IMR-90 (cell line): ENCODE results near the gene KIRREL2.

Experiments
- BHLHE40 ChIP-seq: fragments of 150-350 bp; IDR thresholded peaks from 2 replicates; pipeline ENCODE4 v1.6.1; 2016; ENCODE audit warnings: mild to moderate bottlenecking, low read depth, low read length
- CEBPB ChIP-seq: IDR thresholded peaks from 2 replicates; pipeline ENCODE4 v1.6.1; 2012; ENCODE audit warnings: low read depth, low read length, improper control_type of control experiment
- CTCF ChIP-seq: conservative IDR thresholded peaks from 2 replicates; pipeline ENCODE4 v1.5.1; 2012; ENCODE audit warnings: mild to moderate bottlenecking, low read depth, low read length, improper control_type of control experiment
- FOS ChIP-seq: fragments of 150-350 bp; IDR thresholded peaks from 2 replicates; pipeline ENCODE4 v1.6.1; 2016; ENCODE audit warnings: low read depth, low read length
- MAZ ChIP-seq: IDR thresholded peaks from 2 replicates; pipeline ENCODE4 v1.6.1; 2012; ENCODE audit warnings: low read depth, mild to moderate bottlenecking, low read length, improper control_type of control experiment, moderate library complexity, borderline replicate concordance
- NFE2L2 ChIP-seq: fragments of 150-350 bp; IDR thresholded peaks from 2 replicates; pipeline ENCODE4 v1.6.1; 2016; ENCODE audit warnings: low read depth, mild to moderate bottlenecking, low read length
- POLR2A ChIP-seq: IDR thresholded peaks from 2 replicates; pipeline ENCODE4 v1.6.1; 2012; ENCODE audit warnings: mild to moderate bottlenecking, low read depth, low read length
- RAD21 ChIP-seq: IDR thresholded peaks from 2 replicates; pipeline ENCODE4 v1.6.1; 2012; ENCODE audit warnings: low read length, improper control_type of control experiment
- RCOR1 ChIP-seq: IDR thresholded peaks from 2 replicates; pipeline ENCODE4 v1.6.1; 2012; ENCODE audit warnings: mild to moderate bottlenecking, low read length, improper control_type of control experiment; ENCODE audit not compliant: insufficient replicate concordance
- RFX5 ChIP-seq: IDR thresholded peaks from 2 replicates; pipeline ENCODE4 v1.8.0; 2012; ENCODE audit warnings: low read depth, mild to moderate bottlenecking, low read length, moderate library complexity

GRCh38 chr19:35848919-35849505, 7.7 kb upstream of the KIRREL2 start:
- no peak for TF ChIP-seq NFE2L2
- TF ChIP-seq CTCF, result no peak
- TF ChIP-seq POLR2A, result no peak
- TF ChIP-seq RAD21, result no peak
- no peak for TF ChIP-seq FOS
- TF ChIP-seq RCOR1, result no peak
- no peak for TF ChIP-seq CEBPB
- TF ChIP-seq MAZ, result no peak
- TF ChIP-seq RFX5, result no peak
- TF ChIP-seq BHLHE40, result no peak
